Measurements from ENCODE around the gene ACTN1. TPM values are rescaled to one million over a fixed set of nuclear protein-coding genes. Genes with fewer than 3 reads are reported as not detected.

ACTN1 gene
- total and polyA plus RNA-seq, 2 experiments from 2014 or later, result 121 to 280 TPM

DNA sequence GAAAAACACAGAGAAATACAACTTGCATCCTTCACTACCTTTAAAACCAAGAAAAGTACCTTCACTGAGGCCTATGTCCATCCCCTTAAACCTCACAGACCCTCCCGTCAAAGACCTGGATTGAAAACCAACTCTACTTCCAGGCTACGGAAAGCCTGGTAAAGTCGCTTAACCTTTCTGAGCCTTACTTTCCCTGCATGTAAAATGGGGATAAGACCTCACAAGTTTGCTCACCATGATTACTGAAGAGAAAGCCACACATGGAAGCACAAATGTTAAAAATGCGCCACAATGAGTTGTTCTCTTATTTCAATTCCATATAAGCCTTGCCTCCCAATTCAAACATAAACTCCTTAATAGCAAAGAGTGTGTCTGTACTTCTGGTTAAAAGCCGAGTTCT, 8.4 kb downstream of the ACTN1 start (continued):
- TF ChIP-seq, protein P1, sequence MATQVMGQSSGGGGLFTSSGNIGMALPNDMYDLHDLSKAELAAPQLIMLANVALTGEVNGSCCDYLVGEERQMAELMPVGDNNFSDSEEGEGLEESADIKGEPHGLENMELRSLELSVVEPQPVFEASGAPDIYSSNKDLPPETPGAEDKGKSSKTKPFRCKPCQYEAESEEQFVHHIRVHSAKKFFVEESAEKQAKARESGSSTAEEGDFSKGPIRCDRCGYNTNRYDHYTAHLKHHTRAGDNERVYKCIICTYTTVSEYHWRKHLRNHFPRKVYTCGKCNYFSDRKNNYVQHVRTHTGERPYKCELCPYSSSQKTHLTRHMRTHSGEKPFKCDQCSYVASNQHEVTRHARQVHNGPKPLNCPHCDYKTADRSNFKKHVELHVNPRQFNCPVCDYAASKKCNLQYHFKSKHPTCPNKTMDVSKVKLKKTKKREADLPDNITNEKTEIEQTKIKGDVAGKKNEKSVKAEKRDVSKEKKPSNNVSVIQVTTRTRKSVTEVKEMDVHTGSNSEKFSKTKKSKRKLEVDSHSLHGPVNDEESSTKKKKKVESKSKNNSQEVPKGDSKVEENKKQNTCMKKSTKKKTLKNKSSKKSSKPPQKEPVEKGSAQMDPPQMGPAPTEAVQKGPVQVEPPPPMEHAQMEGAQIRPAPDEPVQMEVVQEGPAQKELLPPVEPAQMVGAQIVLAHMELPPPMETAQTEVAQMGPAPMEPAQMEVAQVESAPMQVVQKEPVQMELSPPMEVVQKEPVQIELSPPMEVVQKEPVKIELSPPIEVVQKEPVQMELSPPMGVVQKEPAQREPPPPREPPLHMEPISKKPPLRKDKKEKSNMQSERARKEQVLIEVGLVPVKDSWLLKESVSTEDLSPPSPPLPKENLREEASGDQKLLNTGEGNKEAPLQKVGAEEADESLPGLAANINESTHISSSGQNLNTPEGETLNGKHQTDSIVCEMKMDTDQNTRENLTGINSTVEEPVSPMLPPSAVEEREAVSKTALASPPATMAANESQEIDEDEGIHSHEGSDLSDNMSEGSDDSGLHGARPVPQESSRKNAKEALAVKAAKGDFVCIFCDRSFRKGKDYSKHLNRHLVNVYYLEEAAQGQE (IDR thresholded peaks at IDR 0.05; ENCODE audit: unreplicated experiment), result no peak
- TF ChIP-seq, protein P2, sequence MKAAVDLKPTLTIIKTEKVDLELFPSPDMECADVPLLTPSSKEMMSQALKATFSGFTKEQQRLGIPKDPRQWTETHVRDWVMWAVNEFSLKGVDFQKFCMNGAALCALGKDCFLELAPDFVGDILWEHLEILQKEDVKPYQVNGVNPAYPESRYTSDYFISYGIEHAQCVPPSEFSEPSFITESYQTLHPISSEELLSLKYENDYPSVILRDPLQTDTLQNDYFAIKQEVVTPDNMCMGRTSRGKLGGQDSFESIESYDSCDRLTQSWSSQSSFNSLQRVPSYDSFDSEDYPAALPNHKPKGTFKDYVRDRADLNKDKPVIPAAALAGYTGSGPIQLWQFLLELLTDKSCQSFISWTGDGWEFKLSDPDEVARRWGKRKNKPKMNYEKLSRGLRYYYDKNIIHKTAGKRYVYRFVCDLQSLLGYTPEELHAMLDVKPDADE (IDR thresholded peaks at IDR 0.05), result no peak
- TF ChIP-seq EZH2 (IDR thresholded peaks at IDR 0.05; ENCODE audit: low read depth, unreplicated experiment), result no peak
- no peak for TF ChIP-seq CREB1 (CRISPR knock-in tag; IDR thresholded peaks at IDR 0.05; ENCODE audit: low read depth)
- no peak for TF ChIP-seq POLR2AphosphoS5 (IDR thresholded peaks at IDR 0.05; ENCODE audit: low read depth)
- TF ChIP-seq, protein P3, sequence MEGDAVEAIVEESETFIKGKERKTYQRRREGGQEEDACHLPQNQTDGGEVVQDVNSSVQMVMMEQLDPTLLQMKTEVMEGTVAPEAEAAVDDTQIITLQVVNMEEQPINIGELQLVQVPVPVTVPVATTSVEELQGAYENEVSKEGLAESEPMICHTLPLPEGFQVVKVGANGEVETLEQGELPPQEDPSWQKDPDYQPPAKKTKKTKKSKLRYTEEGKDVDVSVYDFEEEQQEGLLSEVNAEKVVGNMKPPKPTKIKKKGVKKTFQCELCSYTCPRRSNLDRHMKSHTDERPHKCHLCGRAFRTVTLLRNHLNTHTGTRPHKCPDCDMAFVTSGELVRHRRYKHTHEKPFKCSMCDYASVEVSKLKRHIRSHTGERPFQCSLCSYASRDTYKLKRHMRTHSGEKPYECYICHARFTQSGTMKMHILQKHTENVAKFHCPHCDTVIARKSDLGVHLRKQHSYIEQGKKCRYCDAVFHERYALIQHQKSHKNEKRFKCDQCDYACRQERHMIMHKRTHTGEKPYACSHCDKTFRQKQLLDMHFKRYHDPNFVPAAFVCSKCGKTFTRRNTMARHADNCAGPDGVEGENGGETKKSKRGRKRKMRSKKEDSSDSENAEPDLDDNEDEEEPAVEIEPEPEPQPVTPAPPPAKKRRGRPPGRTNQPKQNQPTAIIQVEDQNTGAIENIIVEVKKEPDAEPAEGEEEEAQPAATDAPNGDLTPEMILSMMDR (conservative IDR thresholded peaks at IDR 0.05; ENCODE audit: low read depth in 2 of 2), result no peak

DNA sequence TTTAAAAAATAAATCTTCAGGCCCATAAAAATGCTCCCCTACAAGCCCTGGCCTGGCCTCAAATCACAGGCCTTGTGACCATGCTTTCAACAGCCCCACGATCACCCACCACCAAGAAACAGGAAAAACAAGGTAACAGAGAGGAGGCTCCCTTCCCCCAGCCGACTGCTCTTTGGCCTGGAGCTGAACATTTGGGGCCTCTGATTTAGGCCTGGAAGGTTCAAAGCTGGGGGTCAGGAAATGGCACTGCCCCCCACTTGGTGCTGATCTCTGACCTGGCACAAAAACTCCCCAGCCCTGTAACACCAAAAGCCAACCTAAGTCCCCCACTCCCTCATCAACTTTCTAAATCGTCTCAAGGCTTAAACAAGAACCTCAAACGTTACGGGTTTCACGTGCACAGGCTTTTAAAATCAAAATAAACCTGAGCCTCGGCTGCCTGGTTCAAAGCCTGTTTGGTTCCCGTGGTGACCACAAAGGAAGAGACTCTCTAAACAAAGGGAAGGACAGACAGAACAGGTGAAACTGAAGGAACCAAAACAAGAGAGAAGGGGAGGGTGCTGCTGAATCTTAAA, 9.0 kb downstream of the ACTN1 start:
- peaks cover under 1% of the 10 kb centered on the region for H3K27me3 Mint-ChIP-seq (ENCODE audit: insufficient read depth, low read depth, poor library complexity)
- DNase-seq (ENCODE audit: low spot score), result peak; percentile 73
- no peak overlapping the region for H3K4me3 ChIP-seq
- H3F3A ChIP-seq (replicated peaks; ENCODE audit: low read depth), result 0 out of 2 replicates have a peak, but pooled peaks cover 8% of the 10 kb centered on the region
- ATAC-seq, result peak; percentile 45
- H3K27ac ChIP-seq (ENCODE audit: low read depth), result peak overlapping the region; percentile 37; the same call in 1 of the 2 replicates
- peak overlapping the region; percentile 27 for H3K4me2 ChIP-seq
- H3K9me3 Mint-ChIP-seq, result no peaks in the 10 kb centered on the region
- no peaks in the 10 kb centered on the region for H3K9me2 ChIP-seq (ENCODE audit: insufficient read depth)
- no peaks in the 10 kb centered on the region for H3K27me3 ChIP-seq (ENCODE audit: insufficient read depth)
- H3K79me2 ChIP-seq (replicated peaks; ENCODE audit: insufficient read depth), result peaks cover 100% of the 10 kb centered on the region
- H3K4me1 Mint-ChIP-seq, result peaks cover 74% of the 10 kb centered on the region
- peaks cover 87% of the 10 kb centered on the region for H4K20me1 ChIP-seq (replicated peaks; ENCODE audit: insufficient read depth)
- no peaks in the 10 kb centered on the region for H3K36me3 ChIP-seq (ENCODE audit: insufficient read depth)
- H3K4me1 ChIP-seq (ENCODE audit: insufficient read depth), result peaks cover 54% of the 10 kb centered on the region
- peaks cover 37% of the 10 kb centered on the region for H3K36me3 Mint-ChIP-seq (ENCODE audit: low read depth)
- H3K4me3 Mint-ChIP-seq, result peak overlapping the region; percentile 51
- no peak overlapping the region for H2AFZ ChIP-seq
- peak overlapping the region; percentile 87 for H3K27ac Mint-ChIP-seq
- no peak for TF ChIP-seq EZH2phosphoT487 (IDR thresholded peaks at IDR 0.05; ENCODE audit: unreplicated experiment)
- TF ChIP-seq, protein P1 (IDR thresholded peaks at IDR 0.05; ENCODE audit: unreplicated experiment), result no peak
- TF ChIP-seq ZNF331 (CRISPR knock-in tag; IDR thresholded peaks at IDR 0.05; ENCODE audit: low read depth), result no peak
- TF ChIP-seq EZH2 (IDR thresholded peaks at IDR 0.05; ENCODE audit: low read depth, unreplicated experiment), result no peak
- no peak for TF ChIP-seq ZNF114 (CRISPR knock-in tag; IDR thresholded peaks at IDR 0.05)
- no peak for TF ChIP-seq JUNB (IDR thresholded peaks at IDR 0.05; ENCODE audit: unreplicated experiment)
- TF ChIP-seq, protein P2 (IDR thresholded peaks at IDR 0.05), result no peak
